22Rv1 (cell line): ENCODE results near the gene GNA15.

ENCODE experiments used
- CTCF ChIP-seq: fragments of 450-650 bp; IDR thresholded peaks from 2 replicates; pipeline ENCODE4 v1.5.1; 2017; ENCODE audit warnings: mild to moderate bottlenecking
- ZFX ChIP-seq: fragments of 450-650 bp; IDR thresholded peaks from 2 replicates; pipeline ENCODE4 v1.6.1; 2017; ENCODE audit warnings: antibody characterized with exemption, borderline replicate concordance

- TF ChIP-seq CTCF (no peak), ZFX (no peak)
Measured at GRCh38 chr19:3167533-3168272, 31.9 kb downstream of the GNA15 start.
